Ramos (cell line): Measurements from ENCODE around the gene ALG13.
"Not testable (repeated sequence)": the region's sequence is repeated elsewhere in the genome, so short reads cannot be mapped to it uniquely, and the experiment has no call there.

Experiments
- in situ Hi-C: fragments of 300-500 bp; cut with MboI; formaldehyde crosslinking; loops from one replicate; pipeline ENCODE4 v1.14.3; 2022; ENCODE audit warnings: low sequenced_read_pairs; ENCODE audit not compliant: unreplicated experiment

ALG13 gene

GRCh38 chrX:111680988-111681779 lies at the start of gene ALG13:
Gene ALG13, plus strand, starts transcription at chrX:111681170. Its CDS starts 49 bp downstream, at chrX:111681219.
- in situ Hi-C loops = no loop called here

DNA sequence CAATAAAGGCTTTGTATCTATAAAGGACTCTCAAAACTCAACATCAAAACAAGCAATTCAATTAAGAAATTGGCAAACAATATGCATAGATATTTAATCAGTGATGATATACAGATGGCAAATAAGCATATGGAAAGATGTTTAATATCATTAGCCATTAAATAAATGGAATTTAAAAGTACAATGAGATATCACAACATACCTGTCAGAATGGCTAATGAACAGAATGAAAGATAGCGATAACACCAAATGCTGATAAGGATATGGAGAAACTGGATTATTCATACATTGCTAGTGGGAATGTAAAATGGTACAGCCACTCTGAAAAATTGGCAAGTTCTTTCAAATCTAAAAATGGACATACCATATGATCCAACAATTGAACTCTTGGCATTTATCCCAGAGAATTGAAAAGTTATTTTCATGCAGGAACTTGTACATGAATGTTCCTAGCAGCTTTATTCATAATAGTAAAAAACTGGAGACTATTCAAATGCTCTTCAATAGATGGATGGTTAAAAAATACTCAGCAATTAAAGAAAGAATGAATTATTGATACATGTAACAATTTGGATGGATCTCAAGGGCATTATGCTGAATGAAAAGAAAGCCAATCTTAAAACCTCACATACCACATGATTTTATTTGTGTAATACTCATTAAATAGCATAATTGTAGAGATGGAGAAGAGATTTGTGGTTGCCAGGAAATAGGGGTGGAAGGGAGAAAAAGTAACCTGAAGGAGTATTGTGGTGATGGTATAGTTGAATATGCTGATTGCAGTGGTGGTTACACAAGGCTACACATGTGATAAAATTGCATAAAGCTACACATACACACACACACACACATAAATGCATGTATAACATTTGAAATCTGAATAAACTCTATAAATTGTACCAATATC lies 45.9 kb upstream of the ALG13 start:
- in situ Hi-C loops = no loop called here

DNA sequence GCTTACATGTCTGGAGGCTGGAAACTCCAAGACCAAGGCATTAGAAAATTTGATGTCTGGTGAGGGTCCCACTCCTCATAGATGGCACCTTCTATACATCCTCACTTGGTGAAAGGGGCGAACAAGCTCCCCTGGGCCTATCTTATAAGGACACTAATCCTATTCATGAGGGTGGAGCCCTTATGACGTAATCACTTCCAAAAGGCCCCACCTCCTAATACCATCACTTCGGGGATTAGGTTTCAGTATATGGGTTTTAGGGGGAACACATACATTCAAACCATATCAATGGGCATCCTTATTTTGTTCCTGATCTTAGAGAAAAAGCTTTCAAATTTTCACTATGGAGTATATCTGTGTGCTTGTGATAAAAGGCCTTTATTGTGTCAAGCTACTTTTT lies 39.0 kb upstream of the ALG13 start:
- in situ Hi-C loops = no loop called here

- in situ Hi-C loops = not testable (repeated sequence)
Measured at GRCh38 chrX:111645165-111645564, 35.8 kb upstream of the ALG13 start.

DNA sequence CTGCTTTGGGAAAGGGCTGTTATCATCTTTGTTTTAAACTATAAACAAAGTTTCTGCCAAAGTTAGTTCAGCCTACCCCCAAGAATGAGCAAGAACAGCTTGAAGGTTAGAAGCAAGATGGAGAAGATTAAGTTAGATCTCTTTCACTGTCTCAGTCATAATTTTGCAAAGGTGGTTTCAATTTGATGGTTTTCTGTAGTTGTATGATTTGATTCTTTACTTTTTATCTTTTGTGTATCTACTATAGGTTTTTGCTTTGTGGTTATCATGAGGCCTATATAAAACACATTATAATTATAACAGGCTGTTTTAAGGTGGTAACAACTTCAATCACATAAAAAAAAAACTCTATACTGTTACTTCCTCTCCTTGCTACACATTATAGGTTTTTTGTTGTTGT lies 35.4 kb upstream of the ALG13 start:
- in situ Hi-C loops = no loop called here

DNA sequence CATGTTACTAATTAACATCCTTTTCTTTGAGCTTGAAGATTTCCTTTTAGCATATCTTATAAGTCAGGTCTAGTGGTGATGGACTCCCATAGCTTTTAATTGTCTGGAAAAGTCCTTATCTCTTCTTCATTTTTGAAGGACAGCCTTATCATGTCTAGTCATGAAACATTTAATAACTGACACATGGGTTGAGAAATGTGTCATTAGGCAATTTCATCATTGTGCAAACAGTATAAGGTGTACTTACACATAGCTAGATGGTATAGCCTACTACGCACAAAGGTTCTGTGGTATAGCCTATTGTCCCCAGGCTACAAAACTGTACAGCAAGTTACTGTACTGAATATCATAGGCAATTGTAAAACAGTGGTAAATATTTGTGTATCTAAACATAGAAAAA lies 34.5 kb upstream of the ALG13 start:
- in situ Hi-C loops = no loop called here

GRCh38 chrX:111648802-111649201 lies 32.2 kb upstream of the ALG13 start:
- in situ Hi-C loops = no loop called here

DNA sequence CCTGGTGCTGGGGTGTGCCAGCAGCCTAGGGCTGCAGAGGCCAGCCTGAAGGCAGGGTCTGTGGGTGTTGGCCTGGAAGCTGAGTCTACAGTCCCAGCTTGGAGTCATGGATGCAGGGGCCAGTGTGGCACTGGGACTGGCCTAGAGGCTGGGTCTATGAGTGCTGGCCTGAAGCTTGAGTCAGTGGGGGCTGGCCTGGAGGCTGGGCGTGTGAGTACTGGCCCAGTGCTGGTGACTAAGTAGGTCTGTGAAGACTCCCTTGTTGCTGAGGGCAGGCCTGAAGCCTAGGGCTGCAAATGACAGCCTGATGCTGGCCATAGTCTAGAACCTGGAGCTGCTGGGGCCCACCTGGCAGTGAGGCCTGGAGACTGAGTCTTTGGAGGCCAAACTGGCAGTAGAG lies 31.3 kb upstream of the ALG13 start:
- in situ Hi-C loops = no loop called here

- in situ Hi-C loops = no loop called here
Measured at GRCh38 chrX:111650845-111651244, 30.1 kb upstream of the ALG13 start.

DNA sequence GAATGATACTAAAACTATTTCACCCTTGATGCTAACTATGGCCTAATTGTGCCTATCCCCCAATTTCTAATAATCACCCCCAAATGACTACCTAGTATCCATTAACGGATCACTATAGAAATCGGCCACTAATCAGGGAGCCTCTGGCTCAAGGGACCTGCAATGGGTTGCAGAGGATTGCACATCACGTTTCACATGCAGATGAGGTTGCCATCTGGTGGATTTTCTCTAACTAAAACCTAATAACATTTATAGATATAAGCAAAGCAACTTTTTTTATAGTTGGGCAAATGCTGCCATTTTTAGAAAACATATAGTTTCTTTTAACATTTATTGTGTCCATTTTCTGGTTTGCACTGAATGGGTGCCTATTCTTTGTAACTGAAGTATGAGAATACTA lies 28.3 kb upstream of the ALG13 start:
- in situ Hi-C loops = no loop called here

DNA sequence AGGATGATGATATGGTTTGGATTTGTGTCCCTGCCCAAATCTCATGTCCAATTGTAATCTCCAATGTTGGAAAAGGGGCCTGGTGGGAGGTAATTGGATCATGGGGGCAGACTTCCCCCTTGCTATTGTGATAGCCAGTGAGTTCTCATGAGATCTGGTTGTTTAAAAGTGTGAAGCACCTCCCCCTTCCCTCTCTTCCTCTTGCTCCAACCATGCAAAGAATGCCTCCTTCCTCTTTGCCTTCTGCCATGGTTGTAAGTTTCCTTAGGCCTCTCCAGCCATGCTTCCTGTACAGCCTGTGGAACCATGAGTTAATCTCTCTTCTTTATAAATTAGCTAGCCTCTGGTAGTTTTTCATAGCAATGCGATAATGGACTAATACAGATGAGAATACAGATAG lies 19.7 kb upstream of the ALG13 start:
- in situ Hi-C loops = no loop called here

DNA sequence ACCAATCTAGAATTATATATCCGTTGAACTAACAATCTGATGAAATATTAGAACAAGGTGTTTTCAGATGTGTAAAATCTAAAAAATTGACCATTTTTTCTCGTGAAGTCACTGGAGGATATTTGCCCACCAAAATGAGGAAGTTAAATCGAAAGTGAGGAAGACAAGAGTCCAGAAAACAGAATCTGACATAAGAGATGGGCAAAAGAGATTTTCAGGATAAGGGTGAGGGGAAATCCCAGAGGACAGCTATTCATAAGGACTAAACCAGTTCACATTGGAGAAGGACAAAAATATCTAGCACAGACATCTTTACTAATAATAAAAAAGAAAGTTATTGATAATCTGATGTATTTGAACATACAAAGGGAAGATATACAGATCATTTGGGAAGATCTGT lies 18.7 kb upstream of the ALG13 start:
- in situ Hi-C loops = no loop called here

GRCh38 chrX:111671668-111672067 lies 9.3 kb upstream of the ALG13 start:
- in situ Hi-C loops = no loop called here

GRCh38 chrX:111687305-111687704 lies 6.3 kb downstream of the ALG13 start:
- in situ Hi-C loops = no loop called here

DNA sequence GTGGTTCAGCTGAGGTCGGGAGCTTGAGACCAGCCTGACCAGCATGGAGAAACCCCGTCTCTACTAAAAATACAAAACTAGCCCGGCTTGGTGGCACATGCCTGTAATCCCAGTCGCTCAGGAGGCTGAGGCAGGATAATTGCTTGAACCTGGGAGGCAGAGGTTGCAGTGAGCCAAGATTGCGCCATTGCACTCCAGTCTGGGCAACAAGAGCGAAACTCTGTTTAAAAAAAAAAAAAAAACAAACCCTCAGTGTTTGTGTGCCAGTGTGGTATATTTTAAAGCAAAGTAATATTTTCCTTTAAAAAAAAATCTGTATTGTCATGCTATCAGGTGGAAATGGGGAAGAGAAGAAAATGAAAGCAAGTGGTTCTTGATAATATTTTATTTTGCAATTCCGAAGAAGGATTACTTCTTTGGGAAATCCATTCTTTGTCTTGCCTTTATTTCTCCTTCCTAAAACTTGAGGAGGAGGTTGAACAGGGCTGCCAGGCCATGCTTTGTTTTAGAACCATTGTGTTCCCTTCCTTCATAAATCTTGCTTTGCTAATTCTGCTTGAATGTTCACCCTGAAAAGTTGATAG lies 14.4 kb downstream of the ALG13 start:
- in situ Hi-C loops = no loop called here

DNA sequence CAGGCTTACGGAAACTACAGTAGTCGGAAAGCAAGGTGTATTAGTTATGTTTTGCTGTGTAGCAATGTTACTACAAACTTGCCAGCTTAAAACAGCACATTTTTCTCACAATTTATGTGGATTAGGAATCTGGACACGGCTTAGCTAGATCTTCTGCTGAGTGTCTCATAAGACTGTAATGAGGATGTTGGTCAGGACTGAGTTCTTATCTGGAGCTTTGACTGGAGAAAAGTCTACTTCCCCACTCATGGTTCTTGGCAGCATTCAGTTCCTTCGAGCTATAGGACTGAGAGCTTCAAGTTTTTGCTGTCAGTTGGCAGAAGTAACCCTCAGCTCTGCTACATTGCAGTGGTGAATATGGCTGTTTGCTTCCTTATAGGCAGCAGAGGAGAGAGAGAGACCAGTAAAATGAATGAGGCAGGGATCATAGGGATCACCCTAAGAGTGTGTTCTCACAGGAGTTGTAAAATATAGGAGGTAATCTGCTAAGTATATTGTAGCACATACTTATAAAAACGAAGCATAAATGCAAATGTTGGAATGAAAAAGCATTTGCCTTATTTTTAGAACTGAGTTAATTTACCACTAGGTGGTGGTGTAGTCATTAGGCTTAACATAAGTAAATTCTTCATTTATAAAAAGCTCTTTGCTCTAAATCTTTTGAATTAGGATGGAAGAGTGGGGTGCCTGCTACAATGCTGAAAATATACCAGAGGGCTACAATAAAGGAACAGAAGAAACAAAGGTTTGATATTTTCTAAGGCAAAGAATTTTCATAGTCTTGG lies 38.6 kb downstream of the ALG13 start:
- in situ Hi-C loops = no loop called here

DNA sequence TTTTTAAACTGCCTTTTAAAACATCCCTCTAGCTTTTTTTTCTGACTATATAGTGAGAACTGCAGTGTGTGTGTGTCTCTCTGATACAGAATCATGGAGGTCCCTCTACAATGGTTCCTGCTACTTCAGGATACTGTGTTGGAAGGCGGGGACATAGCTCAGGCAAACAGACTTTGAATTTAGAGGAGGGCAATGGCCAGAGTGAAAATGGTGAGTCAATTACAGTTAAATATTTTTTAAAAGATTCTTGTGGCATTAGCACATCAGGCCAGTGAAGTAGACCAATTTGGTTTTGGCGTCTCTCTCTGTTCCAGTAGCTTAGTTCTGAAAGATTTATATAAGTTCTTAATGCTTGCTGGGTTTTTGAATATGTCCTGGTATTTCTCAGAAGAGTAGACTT lies 47.1 kb downstream of the ALG13 start:
- in situ Hi-C loops = no loop called here

GRCh38 chrX:111731351-111731750 lies 50.4 kb downstream of the ALG13 start:
- in situ Hi-C loops = no loop called here

DNA sequence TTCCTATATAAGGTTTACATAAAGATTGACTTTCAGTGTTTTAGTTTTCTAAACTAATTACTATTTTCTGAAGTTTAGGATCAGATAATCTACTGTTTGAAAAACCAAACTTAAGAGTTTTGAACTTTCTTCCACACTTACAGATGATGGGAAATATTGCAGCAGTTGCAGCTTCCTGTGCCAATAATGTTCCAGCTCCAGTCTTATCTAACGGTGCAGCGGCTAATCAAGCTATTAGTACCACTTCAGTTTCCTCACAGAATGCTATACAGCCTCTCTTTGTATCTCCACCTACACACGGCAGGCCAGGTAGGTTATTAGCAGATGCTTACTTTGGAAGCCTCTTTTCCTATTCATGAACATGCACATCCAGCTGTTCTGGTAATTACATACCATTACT lies 55.6 kb downstream of the ALG13 start:
- in situ Hi-C loops = no loop called here

DNA sequence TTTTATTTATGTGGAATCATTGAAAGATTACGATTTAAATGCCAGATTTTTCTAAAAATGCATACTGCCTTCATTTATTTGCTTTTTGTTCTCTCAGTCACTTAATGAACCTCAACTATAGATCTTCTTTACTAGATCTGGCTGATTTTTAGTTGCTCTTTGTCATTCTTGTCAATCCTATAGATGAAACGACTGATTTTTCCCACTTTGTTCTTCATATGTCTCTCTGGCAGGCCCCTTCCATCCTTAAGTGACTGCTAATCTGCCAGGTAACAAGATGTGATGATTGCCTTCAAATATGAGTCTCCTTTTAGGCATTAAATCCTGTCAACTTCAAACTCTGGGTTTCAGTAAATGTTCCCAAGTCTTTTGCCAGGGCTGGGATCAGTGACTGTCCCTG lies 61.0 kb downstream of the ALG13 start:
- in situ Hi-C loops = no loop called here
